IMR-90 (cell line): ENCODE results near the gene RCC1. TPM values are rescaled to one million over a fixed set of nuclear protein-coding genes. Genes with fewer than 3 reads are reported as not detected.

Source experiments
- ATAC-seq: fragments of 200-7000 bp; cut with Tn5 transposase; 2 replicates; pipeline ENCODE4 v1.9.1; 2020; ENCODE audit warnings: low read depth, mild to moderate bottlenecking, moderate library complexity
- BruUV-seq: library from RNA; stranded (reverse); fragments of 400-500 nt; replicated peaks from 2 replicates; lab custom pipeline; 2021; lab: Mats Ljungman, UMichigan
- CTCF ChIA-PET: fragments of 300-600 bp; formaldehyde crosslinking; extraction: SDS; loops from one replicate; lab custom pipeline; 2021; ENCODE audit warnings: antibody characterized with exemption; lab: Yijun Ruan, JAX
- POLR2A ChIA-PET: fragments of 300-600 bp; sonication (Branson Sonifier 250); formaldehyde crosslinking; loops from one replicate; lab custom pipeline; 2022; ENCODE audit warnings: antibody characterized with exemption; ENCODE audit not compliant: unreplicated experiment; lab: Charles Lee
- DNase-seq: peaks from one replicate; pipeline ENCODE4 v3.0.0; 2013
- H2AFZ ChIP-seq: replicated peaks from 2 replicates; pipeline ENCODE3; 2013; ENCODE audit warnings: low read length, mild to moderate bottlenecking; ENCODE audit not compliant: poor library complexity
- H2AK5ac ChIP-seq: 2 replicates; pipeline ENCODE4 v1.6.1; 2013; ENCODE audit warnings: low read depth, low read length, inconsistent platforms
- H2AK9ac ChIP-seq: replicated peaks from 2 replicates; pipeline ENCODE3; 2013; ENCODE audit warnings: mild to moderate bottlenecking, low read depth, low read length, moderate library complexity; ENCODE audit not compliant: poor library complexity
- H2BK120ac ChIP-seq: 2 replicates; pipeline ENCODE4 v1.6.1; 2013; ENCODE audit warnings: low read depth, low read length, inconsistent platforms
- H2BK15ac ChIP-seq: 3 replicates; pipeline ENCODE4 v1.6.1; 2013; ENCODE audit warnings: low read depth, low read length, inconsistent platforms
- H2BK20ac ChIP-seq: 2 replicates; pipeline ENCODE4 v1.6.1; 2013; ENCODE audit warnings: low read depth, mild to moderate bottlenecking, inconsistent platforms, low read length, moderate library complexity
- H2BK5ac ChIP-seq: 2 replicates; pipeline ENCODE4 v1.6.1; 2013; ENCODE audit warnings: mild to moderate bottlenecking, low read depth, low read length, inconsistent platforms; ENCODE audit not compliant: poor library complexity, severe bottlenecking
- H3K14ac ChIP-seq: replicated peaks from 2 replicates; pipeline ENCODE4 v1.6.1; 2013; ENCODE audit warnings: low read depth, low read length, inconsistent platforms
- H3K18ac ChIP-seq: 2 replicates; pipeline ENCODE4 v1.6.1; 2013; ENCODE audit warnings: low read depth, low read length, control low read depth
- H3K23ac ChIP-seq: 2 replicates; pipeline ENCODE4 v1.6.1; 2013; ENCODE audit warnings: low read depth, low read length, inconsistent platforms
- H3K27ac ChIP-seq: 2 replicates; pipeline ENCODE4 v1.5.1; 2013; ENCODE audit warnings: mild to moderate bottlenecking, control low read depth, low read length; ENCODE audit not compliant: insufficient read depth
- H3K27me3 ChIP-seq: 2 replicates; pipeline ENCODE4 v1.6.1; 2013; ENCODE audit warnings: low read length; ENCODE audit not compliant: control insufficient read depth, insufficient read depth
- H3K36me3 ChIP-seq: 2 replicates; pipeline ENCODE4 v1.6.1; 2013; ENCODE audit warnings: low read length, mixed read lengths; ENCODE audit not compliant: control insufficient read depth, insufficient read depth
- H3K4ac ChIP-seq: 2 replicates; pipeline ENCODE4 v1.6.1; 2013; ENCODE audit warnings: low read depth, low read length, inconsistent platforms
- H3K4me1 ChIP-seq: 2 replicates; pipeline ENCODE4 v1.6.1; 2013; ENCODE audit warnings: low read length, mixed read lengths; ENCODE audit not compliant: control insufficient read depth, insufficient read depth
- H3K4me2 ChIP-seq: 2 replicates; pipeline ENCODE4 v1.6.1; 2013; ENCODE audit warnings: low read depth, mild to moderate bottlenecking, control low read depth, low read length, moderate library complexity
- H3K4me3 ChIP-seq: 2 replicates; pipeline ENCODE4 v1.5.1; 2013; ENCODE audit warnings: low read depth, mild to moderate bottlenecking, control low read depth, low read length, moderate library complexity; ENCODE audit not compliant: insufficient read depth
- H3K56ac ChIP-seq: 2 replicates; pipeline ENCODE4 v1.6.1; 2013; ENCODE audit warnings: low read length, inconsistent platforms; ENCODE audit not compliant: insufficient read depth; ENCODE audit errors: extremely low read depth
- H3K79me1 ChIP-seq, 2 experiments: 2 replicates each; pipeline ENCODE4 v1.6.1; 2013; ENCODE audit warnings: low read length in 2 of 2, inconsistent platforms in 1 of 2, low read depth in 1 of 2
- H3K9ac ChIP-seq: 2 replicates; pipeline ENCODE4 v1.6.1; 2013; ENCODE audit warnings: low read depth, low read length, control low read depth
- H3K9me1 ChIP-seq: 2 replicates; pipeline ENCODE4 v1.6.1; 2013; ENCODE audit warnings: low read length, inconsistent platforms; ENCODE audit not compliant: insufficient read depth
- H3K9me3 ChIP-seq: 2 replicates; pipeline ENCODE4 v1.6.1; 2013; ENCODE audit warnings: low read length; ENCODE audit not compliant: control insufficient read depth, insufficient read depth
- H4K20me1 ChIP-seq: 2 replicates; pipeline ENCODE4 v1.6.1; 2013; ENCODE audit warnings: low read length, inconsistent platforms; ENCODE audit not compliant: insufficient read depth
- H4K5ac ChIP-seq: 2 replicates; pipeline ENCODE4 v1.6.1; 2013; ENCODE audit warnings: mild to moderate bottlenecking, low read depth, low read length, control low read depth
- H4K8ac ChIP-seq, 2 experiments: 2 replicates each; pipeline ENCODE4 v1.6.1; 2013; ENCODE audit warnings: low read depth in 2 of 2, low read length in 2 of 2, control low read depth in 1 of 2, inconsistent platforms in 1 of 2
- H4K91ac ChIP-seq: 2 replicates; pipeline ENCODE4 v1.6.1; 2013; ENCODE audit warnings: low read depth, low read length, inconsistent platforms; ENCODE audit not compliant: insufficient read depth
- CEBPB ChIP-seq: IDR thresholded peaks from 2 replicates; pipeline ENCODE4 v1.6.1; 2012; ENCODE audit warnings: low read depth, low read length, improper control_type of control experiment
- FOS ChIP-seq: fragments of 150-350 bp; IDR thresholded peaks from 2 replicates; pipeline ENCODE4 v1.6.1; 2016; ENCODE audit warnings: low read depth, low read length
- MAFK ChIP-seq: IDR thresholded peaks from 2 replicates; pipeline ENCODE4 v1.6.1; 2012; ENCODE audit warnings: low read depth, low read length, improper control_type of control experiment
- MXI1 ChIP-seq: IDR thresholded peaks from 2 replicates; pipeline ENCODE4 v1.6.1; 2012; ENCODE audit warnings: low read depth, mild to moderate bottlenecking, low read length, moderate library complexity, borderline replicate concordance
- POLR2A ChIP-seq: IDR thresholded peaks from 2 replicates; pipeline ENCODE4 v1.6.1; 2012; ENCODE audit warnings: mild to moderate bottlenecking, low read depth, low read length
- RAD21 ChIP-seq: IDR thresholded peaks from 2 replicates; pipeline ENCODE4 v1.6.1; 2012; ENCODE audit warnings: low read length, improper control_type of control experiment
- RFX5 ChIP-seq: IDR thresholded peaks from 2 replicates; pipeline ENCODE4 v1.8.0; 2012; ENCODE audit warnings: low read depth, mild to moderate bottlenecking, low read length, moderate library complexity
- SMC3 ChIP-seq: fragments of 150-350 bp; IDR thresholded peaks from 2 replicates; pipeline ENCODE4 v1.6.1; 2016; ENCODE audit warnings: low read depth, mild to moderate bottlenecking, antibody characterized with exemption, low read length, moderate library complexity
- WGBS, 2 experiments: methylation state at CpG; one replicate each; pipeline versions ENCODE4 v1.1.5 to v1.1.7; 2013; ENCODE audit warnings: missing lambda C conversion rate in 2 of 2; ENCODE audit not compliant: insufficient read length in 1 of 2; ENCODE audit errors: extremely low coverage in 2 of 2; 5-methylcytosine and 5-hydroxymethylcytosine counted together
- dilution Hi-C: fragments of 300-500 bp; cut with HindIII; formaldehyde crosslinking; loops from one replicate; pipeline ENCODE4 v1.14.3; 2018; ENCODE audit warnings: low sequenced_read_pairs; ENCODE audit not compliant: unreplicated experiment
- in situ Hi-C: fragments of 300-500 bp; cut with MboI; formaldehyde crosslinking; loops from 3 replicates; pipeline ENCODE4 v1.14.3; 2019; ENCODE audit warnings: low sequenced_read_pairs, inconsistent platforms, mixed read lengths
- intact Hi-C: fragments of 100-400 bp; cut with micrococcal nuclease; formaldehyde crosslinking; loops from 2 replicates; pipeline ENCODE4 v1.10.0; 2022
- polyA plus RNA-seq, 3 experiments: library from polyadenylated mRNA; depleted of rRNA; stranded (reverse); fragments of >200 nt; gene quantifications; 2 replicates each; pipeline ENCODE4 v1.2.3, GENCODE V29; 2012; ENCODE audit warnings: low replicate concordance in 1 of 3
- total RNA-seq: library from RNA; depleted of rRNA; stranded (reverse); fragments of >200 nt; gene quantifications from 2 replicates; pipeline ENCODE4 v1.2.3, GENCODE V29; 2012
- TF ChIP-seq, protein P1 (sequence below): conservative IDR thresholded peaks from 2 replicates; pipeline ENCODE4 v1.5.1; 2012; ENCODE audit warnings: mild to moderate bottlenecking, low read depth, low read length, improper control_type of control experiment
- TF ChIP-seq, protein P2 (sequence below): fragments of 150-350 bp; IDR thresholded peaks from 2 replicates; pipeline ENCODE4 v1.6.1; 2017; ENCODE audit warnings: mild to moderate bottlenecking, antibody characterized with exemption, low read length, low read depth

RCC1 gene
- total and polyA plus RNA-seq, 2 of the 4 experiments (the other 2 are of a cell fraction) = 33.2 to 43.9 TPM

- H3K27ac ChIP-seq = no peak overlapping the region
- ATAC-seq (no peak), DNase-seq (no peak)
- H3K14ac ChIP-seq = no peak overlapping the region
- no peak overlapping the region for H2BK15ac ChIP-seq
- H3K23ac ChIP-seq = no peak overlapping the region
- TF ChIP-seq, protein P1, sequence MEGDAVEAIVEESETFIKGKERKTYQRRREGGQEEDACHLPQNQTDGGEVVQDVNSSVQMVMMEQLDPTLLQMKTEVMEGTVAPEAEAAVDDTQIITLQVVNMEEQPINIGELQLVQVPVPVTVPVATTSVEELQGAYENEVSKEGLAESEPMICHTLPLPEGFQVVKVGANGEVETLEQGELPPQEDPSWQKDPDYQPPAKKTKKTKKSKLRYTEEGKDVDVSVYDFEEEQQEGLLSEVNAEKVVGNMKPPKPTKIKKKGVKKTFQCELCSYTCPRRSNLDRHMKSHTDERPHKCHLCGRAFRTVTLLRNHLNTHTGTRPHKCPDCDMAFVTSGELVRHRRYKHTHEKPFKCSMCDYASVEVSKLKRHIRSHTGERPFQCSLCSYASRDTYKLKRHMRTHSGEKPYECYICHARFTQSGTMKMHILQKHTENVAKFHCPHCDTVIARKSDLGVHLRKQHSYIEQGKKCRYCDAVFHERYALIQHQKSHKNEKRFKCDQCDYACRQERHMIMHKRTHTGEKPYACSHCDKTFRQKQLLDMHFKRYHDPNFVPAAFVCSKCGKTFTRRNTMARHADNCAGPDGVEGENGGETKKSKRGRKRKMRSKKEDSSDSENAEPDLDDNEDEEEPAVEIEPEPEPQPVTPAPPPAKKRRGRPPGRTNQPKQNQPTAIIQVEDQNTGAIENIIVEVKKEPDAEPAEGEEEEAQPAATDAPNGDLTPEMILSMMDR = no peak
- TF ChIP-seq CEBPB (no peak), FOS (no peak), RFX5 (no peak), RAD21 (no peak), POLR2A (no peak), SMC3 (no peak), MXI1 (no peak), MAFK (no peak)
- TF ChIP-seq, protein P2, sequence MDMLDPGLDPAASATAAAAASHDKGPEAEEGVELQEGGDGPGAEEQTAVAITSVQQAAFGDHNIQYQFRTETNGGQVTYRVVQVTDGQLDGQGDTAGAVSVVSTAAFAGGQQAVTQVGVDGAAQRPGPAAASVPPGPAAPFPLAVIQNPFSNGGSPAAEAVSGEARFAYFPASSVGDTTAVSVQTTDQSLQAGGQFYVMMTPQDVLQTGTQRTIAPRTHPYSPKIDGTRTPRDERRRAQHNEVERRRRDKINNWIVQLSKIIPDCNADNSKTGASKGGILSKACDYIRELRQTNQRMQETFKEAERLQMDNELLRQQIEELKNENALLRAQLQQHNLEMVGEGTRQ = no peak
- H3K36me3 ChIP-seq = peaks cover 8% of the 10 kb centered on the region
- no peaks in the 10 kb centered on the region for H3K9me3 ChIP-seq
- no peak overlapping the region for H3K18ac ChIP-seq
- dilution Hi-C loops (no loop called here), in situ Hi-C loops (loop anchor here (5.0 kb wide), 1 partner anchor 82 kb away; no protein-coding TSS in a partner anchor), intact Hi-C loops (loop anchor here (5.0 kb wide), 2 partner anchors 62 to 357 kb away; no protein-coding TSS in a partner anchor)
- no peak overlapping the region for H2AFZ ChIP-seq
- H2AK5ac ChIP-seq = no peak overlapping the region
- H4K91ac ChIP-seq = no peak overlapping the region
- no CpG with 5 or more reads among the region's 10 CpGs for WGBS, 2 experiments
- no peak overlapping the region for H3K4me2 ChIP-seq
- no peak overlapping the region for H3K4ac ChIP-seq
- no TSS peak for BruUV-seq
- no peak overlapping the region for H4K5ac ChIP-seq
- H3K4me3 ChIP-seq = no peak overlapping the region
- H2AK9ac ChIP-seq = no peak overlapping the region
- no peak overlapping the region for H4K8ac ChIP-seq
- ChIA-PET POLR2A (no interaction called here), CTCF (no interaction called here)
- peaks cover 26 to 61% of the 10 kb centered on the region in 2 experiments for H3K79me1 ChIP-seq
- H4K20me1 ChIP-seq = peaks cover 41% of the 10 kb centered on the region
- no peak overlapping the region for H3K9ac ChIP-seq
- H3K56ac ChIP-seq = no peak overlapping the region
- H2BK120ac ChIP-seq = no peak overlapping the region
- no peaks in the 10 kb centered on the region; the same call in 1 of the 2 replicates for H3K9me1 ChIP-seq
- H3K4me1 ChIP-seq = peaks cover 9% of the 10 kb centered on the region
- H2BK5ac ChIP-seq = no peak overlapping the region
- H3K27me3 ChIP-seq = no peaks in the 10 kb centered on the region
- H2BK20ac ChIP-seq = no peak overlapping the region
Measured at GRCh38 chr1:28519946-28520725, 14.3 kb downstream of the RCC1 start.
